DOHH2 (cell line): ENCODE results near the gene MON1B.
"Not testable (repeated sequence)": the region's sequence is repeated elsewhere in the genome, so short reads cannot be mapped to it uniquely, and the experiment has no call there.

Source experiments
- EZH2phosphoT487 ChIP-seq: fragments of 200-600 bp; sonication (generic); IDR thresholded peaks from 2 replicates; pipeline ENCODE4 v1.6.1; 2017; ENCODE audit warnings: borderline replicate concordance, mild to moderate bottlenecking, antibody characterized with exemption, low read length, moderate library complexity, mixed read lengths
- TF ChIP-seq, protein P1 (sequence below): fragments of 200-600 bp; sonication (generic); IDR thresholded peaks from one replicate; pipeline ENCODE4 v1.5.1; 2014; ENCODE audit warnings: antibody characterized with exemption, mild to moderate bottlenecking, low read depth, low read length; ENCODE audit not compliant: poor library complexity, severe bottlenecking

DNA sequence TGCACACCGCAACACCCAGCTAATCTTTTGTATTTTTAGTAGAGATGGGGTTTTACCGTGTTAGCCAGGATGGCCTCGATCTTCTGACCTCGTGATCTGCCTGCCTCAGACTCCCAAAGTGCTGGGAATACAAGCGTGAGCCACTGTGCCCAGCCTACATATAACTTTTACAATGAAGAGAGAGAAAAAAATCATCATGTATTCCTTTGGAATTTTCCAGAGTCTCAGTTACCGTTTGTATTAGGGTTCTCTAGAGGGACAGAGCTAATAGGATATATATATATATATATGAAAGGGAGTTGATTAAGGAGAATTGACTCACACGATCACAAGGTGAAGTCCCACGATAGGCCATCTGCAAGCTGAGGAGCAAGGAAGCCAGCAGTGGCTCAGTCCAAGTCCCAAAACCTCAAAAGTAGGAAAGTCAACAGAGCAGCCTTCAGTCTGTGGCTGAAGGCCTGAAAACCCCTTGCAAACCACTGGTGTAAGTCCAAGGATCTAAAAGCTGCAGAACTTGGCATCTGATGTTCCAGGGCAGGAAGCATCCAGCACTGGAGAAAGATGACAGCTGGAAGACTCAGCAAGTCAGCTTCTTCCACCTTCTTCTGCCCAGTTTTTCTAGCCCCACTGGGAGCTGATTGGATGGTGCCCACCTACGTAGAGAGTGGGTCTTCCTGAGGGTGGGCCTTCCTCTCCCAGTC lies 25.3 kb upstream of the MON1B start:
- TF ChIP-seq EZH2phosphoT487 = not testable (repeated sequence)
- TF ChIP-seq, protein P1, sequence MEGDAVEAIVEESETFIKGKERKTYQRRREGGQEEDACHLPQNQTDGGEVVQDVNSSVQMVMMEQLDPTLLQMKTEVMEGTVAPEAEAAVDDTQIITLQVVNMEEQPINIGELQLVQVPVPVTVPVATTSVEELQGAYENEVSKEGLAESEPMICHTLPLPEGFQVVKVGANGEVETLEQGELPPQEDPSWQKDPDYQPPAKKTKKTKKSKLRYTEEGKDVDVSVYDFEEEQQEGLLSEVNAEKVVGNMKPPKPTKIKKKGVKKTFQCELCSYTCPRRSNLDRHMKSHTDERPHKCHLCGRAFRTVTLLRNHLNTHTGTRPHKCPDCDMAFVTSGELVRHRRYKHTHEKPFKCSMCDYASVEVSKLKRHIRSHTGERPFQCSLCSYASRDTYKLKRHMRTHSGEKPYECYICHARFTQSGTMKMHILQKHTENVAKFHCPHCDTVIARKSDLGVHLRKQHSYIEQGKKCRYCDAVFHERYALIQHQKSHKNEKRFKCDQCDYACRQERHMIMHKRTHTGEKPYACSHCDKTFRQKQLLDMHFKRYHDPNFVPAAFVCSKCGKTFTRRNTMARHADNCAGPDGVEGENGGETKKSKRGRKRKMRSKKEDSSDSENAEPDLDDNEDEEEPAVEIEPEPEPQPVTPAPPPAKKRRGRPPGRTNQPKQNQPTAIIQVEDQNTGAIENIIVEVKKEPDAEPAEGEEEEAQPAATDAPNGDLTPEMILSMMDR = not testable (repeated sequence)
